ENCODE results near the gene CCL27. TPM values are rescaled to one million over a fixed set of nuclear protein-coding genes. Genes with fewer than 3 reads are reported as not detected.

The CCL27 gene
- total RNA-seq, 3 donors from 2014 or later = 0.24 to 0.43 (median 0.26) TPM

- Mint-ChIP-seq H3K36me3 (ENCODE audit: insufficient read depth) (peaks cover 10% of the 10 kb centered on the region), H3K27me3 (ENCODE audit: low read depth) (peaks cover 16% of the 10 kb centered on the region), H3K4me1 (ENCODE audit: low read depth) (peaks cover 45% of the 10 kb centered on the region), H3K9me3 (no peaks in the 10 kb centered on the region), H3K4me3 (peak overlapping the region; percentile 11)
- ATAC-seq (peak; percentile 16 to 24), DNase-seq (peak; percentile 73)
Measured at GRCh38 chr9:34633851-34634550, 28.5 kb downstream of the CCL27 start.

DNA sequence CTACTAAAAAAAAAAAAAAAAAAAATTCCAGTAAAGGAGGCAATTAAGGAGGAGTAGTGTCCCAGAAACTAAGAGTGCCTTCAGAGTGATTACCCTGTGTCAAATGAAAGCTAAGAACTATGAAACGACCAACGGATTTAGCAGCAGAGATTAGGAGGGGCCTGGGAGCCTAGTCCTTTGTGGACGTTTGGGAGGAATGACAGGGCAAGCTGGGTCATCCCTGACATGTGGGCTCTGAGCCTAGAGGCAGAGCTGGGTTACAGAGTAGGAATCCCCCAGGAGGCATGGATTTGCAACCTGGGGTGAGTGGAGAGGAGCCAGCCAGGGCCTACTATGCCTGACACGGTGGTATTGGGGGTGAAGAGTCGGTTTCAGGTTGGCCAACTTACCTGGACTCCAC, 29.3 kb downstream of the CCL27 start:
- H3K4me3 Mint-ChIP-seq = no peak overlapping the region
- H3K36me3 Mint-ChIP-seq (ENCODE audit: insufficient read depth) = peaks cover 10% of the 10 kb centered on the region
- H3K9me3 Mint-ChIP-seq = no peaks in the 10 kb centered on the region
- peaks cover 21% of the 10 kb centered on the region for H3K27me3 Mint-ChIP-seq (ENCODE audit: low read depth)
- peaks cover 43% of the 10 kb centered on the region for H3K4me1 Mint-ChIP-seq (ENCODE audit: low read depth)
- DNase-seq (no peak), ATAC-seq (no peak)

DNA sequence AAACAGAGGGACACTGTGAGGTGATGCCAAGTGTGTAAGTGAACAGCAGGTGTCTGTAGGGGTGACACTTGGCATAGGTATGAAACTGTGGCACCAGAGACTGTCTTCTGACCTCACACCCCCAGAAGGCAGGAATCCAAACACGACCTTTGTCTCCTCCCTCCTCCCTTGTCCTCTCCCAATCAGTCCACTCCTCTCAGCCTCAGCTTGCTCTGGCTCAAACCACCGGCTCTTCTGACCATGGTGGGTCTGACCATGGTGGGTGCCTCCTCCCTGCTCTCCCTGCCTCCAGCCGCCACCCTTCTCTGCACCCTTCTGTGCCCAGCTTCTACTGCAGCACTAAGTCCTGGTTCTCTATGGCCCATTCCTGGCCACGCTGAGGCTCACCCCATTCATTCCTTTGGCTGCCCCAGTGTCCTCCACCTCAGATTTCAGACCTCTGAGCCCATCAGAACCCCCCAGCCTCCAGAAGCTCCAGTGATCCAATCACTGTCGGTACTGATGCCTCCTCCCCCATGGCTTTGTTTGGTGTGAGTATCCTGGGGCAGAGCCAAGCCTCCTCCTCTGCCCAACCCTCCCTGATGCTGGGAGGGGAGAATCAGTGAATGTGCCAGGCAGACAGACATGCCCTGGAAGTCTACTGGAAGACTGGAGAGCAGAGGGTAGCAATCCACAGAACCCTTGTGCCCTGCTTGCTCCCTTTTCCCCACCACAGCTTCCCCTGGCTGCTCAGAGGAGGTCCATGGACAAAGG, 31.9 kb downstream of the CCL27 start:
- Mint-ChIP-seq H3K4me3 (peak overlapping the region; percentile 47), H3K9me3 (no peaks in the 10 kb centered on the region), H3K4me1 (ENCODE audit: low read depth) (peaks cover 29% of the 10 kb centered on the region), H3K27me3 (ENCODE audit: low read depth) (peaks cover 40% of the 10 kb centered on the region), H3K36me3 (ENCODE audit: insufficient read depth) (peaks cover 4% of the 10 kb centered on the region)
- no peak for DNase-seq
- ATAC-seq = no peak

- Mint-ChIP-seq H3K4me3 (peak overlapping the region; percentile 75), H3K4me1 (ENCODE audit: low read depth) (peaks cover 19% of the 10 kb centered on the region), H3K36me3 (ENCODE audit: insufficient read depth) (no peaks in the 10 kb centered on the region), H3K27me3 (ENCODE audit: low read depth) (peaks cover 45% of the 10 kb centered on the region), H3K9me3 (no peaks in the 10 kb centered on the region)
- DNase-seq (no peak), ATAC-seq (peak in 1 of 2 donors; percentile 6)
Measured at GRCh38 chr9:34629491-34629808, 33.0 kb downstream of the CCL27 start.

GRCh38 chr9:34628656-34629490, 33.6 kb downstream of the CCL27 start, which contains the start of gene ARID3C:
Gene ARID3C (minus strand): TSS chr9:34629066. CDS start chr9:34628014, 1,052 bp downstream.
- Mint-ChIP-seq H3K36me3 (ENCODE audit: insufficient read depth) (no peaks in the 10 kb centered on the region), H3K9me3 (no peaks in the 10 kb centered on the region), H3K27me3 (ENCODE audit: low read depth) (peaks cover 50% of the 10 kb centered on the region), H3K4me1 (ENCODE audit: low read depth) (peaks cover 15% of the 10 kb centered on the region), H3K4me3 (peak within 1 kb of the TSS; percentile 75)
- DNase-seq (peak; percentile 40), ATAC-seq (peak; percentile 94)

- no peaks in the 10 kb centered on the region for H3K9me3 Mint-ChIP-seq
- H3K36me3 Mint-ChIP-seq (ENCODE audit: insufficient read depth) = no peaks in the 10 kb centered on the region
- H3K4me3 Mint-ChIP-seq = peak overlapping the region; percentile 74
- DNase-seq = no peak
- peaks cover 18% of the 10 kb centered on the region for H3K4me1 Mint-ChIP-seq (ENCODE audit: low read depth)
- peaks cover 56% of the 10 kb centered on the region for H3K27me3 Mint-ChIP-seq (ENCODE audit: low read depth)
- ATAC-seq = peak; percentile 8 to 11
Measured at GRCh38 chr9:34627716-34628655, 34.5 kb downstream of the CCL27 start.

- no peaks in the 10 kb centered on the region for H3K36me3 Mint-ChIP-seq (ENCODE audit: insufficient read depth)
- no peak for DNase-seq
- no peaks in the 10 kb centered on the region for H3K9me3 Mint-ChIP-seq
- ATAC-seq = no peak
- H3K27me3 Mint-ChIP-seq (ENCODE audit: low read depth) = peaks cover 64% of the 10 kb centered on the region
- peaks cover 22% of the 10 kb centered on the region for H3K4me1 Mint-ChIP-seq (ENCODE audit: low read depth)
- no peak overlapping the region for H3K4me3 Mint-ChIP-seq
Measured at GRCh38 chr9:34625186-34625486, 37.3 kb downstream of the CCL27 start.

- Mint-ChIP-seq H3K27me3 (ENCODE audit: low read depth) (peaks cover 60% of the 10 kb centered on the region), H3K9me3 (no peaks in the 10 kb centered on the region), H3K36me3 (ENCODE audit: insufficient read depth) (no peaks in the 10 kb centered on the region), H3K4me1 (ENCODE audit: low read depth) (peaks cover 27% of the 10 kb centered on the region), H3K4me3 (no peak overlapping the region)
- ATAC-seq (no peak), DNase-seq (no peak)
Measured at GRCh38 chr9:34624475-34625185, 37.8 kb downstream of the CCL27 start.

- peaks cover 31% of the 10 kb centered on the region for H3K4me1 Mint-ChIP-seq (ENCODE audit: low read depth)
- no peaks in the 10 kb centered on the region for H3K9me3 Mint-ChIP-seq
- DNase-seq = no peak
- H3K36me3 Mint-ChIP-seq (ENCODE audit: insufficient read depth) = no peaks in the 10 kb centered on the region
- no peak for ATAC-seq
- H3K4me3 Mint-ChIP-seq = peak overlapping the region; percentile 49
- peaks cover 53% of the 10 kb centered on the region for H3K27me3 Mint-ChIP-seq (ENCODE audit: low read depth)
Measured at GRCh38 chr9:34623374-34624235, 38.9 kb downstream of the CCL27 start.

GRCh38 chr9:34620061-34620994, 42.1 kb downstream of the CCL27 start, which contains the start of gene DCTN3:
Gene DCTN3 (minus strand): TSS chr9:34620495. CDS start chr9:34620464, 31 bp downstream.
- Mint-ChIP-seq H3K9me3 (no peaks in the 10 kb centered on the region), H3K4me1 (ENCODE audit: low read depth) (peaks cover 24% of the 10 kb centered on the region), H3K36me3 (ENCODE audit: insufficient read depth) (peaks cover 14% of the 10 kb centered on the region), H3K4me3 (peak within 1 kb of the TSS; percentile 96), H3K27me3 (ENCODE audit: low read depth) (peaks cover 28% of the 10 kb centered on the region)
- ATAC-seq = peak; percentile 99
- peak; percentile 83 for DNase-seq

DNA sequence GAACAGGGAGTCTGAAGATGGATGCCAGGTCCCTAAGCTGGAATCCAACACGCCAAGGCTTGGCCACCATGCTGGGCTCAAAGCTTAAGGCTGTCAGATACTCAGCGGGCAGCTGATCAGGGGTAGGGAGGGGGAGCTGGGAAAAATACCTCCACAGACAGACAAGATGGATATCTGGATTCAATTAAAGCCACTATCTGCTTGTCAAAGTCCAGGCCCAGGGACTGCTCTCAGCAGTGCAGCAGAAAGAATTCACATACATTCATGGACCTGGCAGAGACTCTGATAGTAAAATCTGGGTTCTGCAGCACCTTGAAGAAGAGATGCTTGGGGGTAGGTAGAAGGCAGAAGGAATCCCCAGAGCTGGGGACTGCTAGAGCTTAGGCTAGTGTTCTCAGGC, 47.3 kb downstream of the CCL27 start:
- Mint-ChIP-seq H3K36me3 (ENCODE audit: insufficient read depth) (peaks cover 14% of the 10 kb centered on the region), H3K4me3 (no peak overlapping the region), H3K4me1 (ENCODE audit: low read depth) (peaks cover 32% of the 10 kb centered on the region), H3K27me3 (ENCODE audit: low read depth) (no peaks in the 10 kb centered on the region), H3K9me3 (no peaks in the 10 kb centered on the region)
- ATAC-seq (no peak), DNase-seq (no peak)
